ENCODE data around the gene RALGAPA1.
"Not testable (repeated sequence)": the region's sequence is repeated elsewhere in the genome, so short reads cannot be mapped to it uniquely, and the experiment has no call there.

The RALGAPA1 gene

DNA sequence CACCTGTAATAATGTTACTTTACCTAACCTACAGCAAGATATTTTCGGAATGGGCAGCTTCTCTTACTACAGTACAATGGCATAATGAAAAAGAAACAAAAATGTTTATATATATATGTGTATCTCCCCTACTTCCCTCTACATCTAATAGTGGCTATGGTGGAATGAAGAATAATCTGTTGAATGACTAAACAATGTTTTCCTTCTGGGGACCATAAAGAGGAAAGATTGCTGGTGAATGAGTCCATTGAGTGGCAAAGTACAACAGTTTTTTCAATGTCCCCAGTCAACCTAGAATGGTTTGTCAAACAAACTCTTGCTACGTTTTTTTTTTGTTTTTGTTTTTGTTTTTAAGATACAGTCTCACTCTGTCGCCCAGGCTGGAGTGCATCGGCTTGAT is 47.2 kb downstream of the RALGAPA1 start:
- no peak for DNase-seq (ENCODE audit: low spot score)

DNA sequence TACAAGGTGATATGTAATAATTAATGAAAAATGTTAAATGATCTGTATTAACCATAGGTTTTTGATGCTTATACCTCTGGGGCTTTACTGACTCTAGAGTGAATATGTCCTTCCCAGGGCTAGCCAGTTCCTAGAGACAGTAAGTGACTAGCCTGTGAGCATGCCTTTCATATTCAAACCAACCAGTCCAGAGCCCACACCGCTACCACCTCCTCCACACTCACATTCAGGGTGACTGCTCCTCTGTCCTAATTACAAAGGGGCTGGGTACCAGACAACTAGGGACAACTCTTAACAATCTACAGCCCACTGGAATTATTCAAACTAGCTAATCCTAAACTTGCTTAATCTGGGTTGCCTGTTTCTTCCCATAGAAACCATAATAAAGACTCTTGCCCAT is 49.0 kb downstream of the RALGAPA1 start:
- no peak for DNase-seq (ENCODE audit: low spot score)

DNA sequence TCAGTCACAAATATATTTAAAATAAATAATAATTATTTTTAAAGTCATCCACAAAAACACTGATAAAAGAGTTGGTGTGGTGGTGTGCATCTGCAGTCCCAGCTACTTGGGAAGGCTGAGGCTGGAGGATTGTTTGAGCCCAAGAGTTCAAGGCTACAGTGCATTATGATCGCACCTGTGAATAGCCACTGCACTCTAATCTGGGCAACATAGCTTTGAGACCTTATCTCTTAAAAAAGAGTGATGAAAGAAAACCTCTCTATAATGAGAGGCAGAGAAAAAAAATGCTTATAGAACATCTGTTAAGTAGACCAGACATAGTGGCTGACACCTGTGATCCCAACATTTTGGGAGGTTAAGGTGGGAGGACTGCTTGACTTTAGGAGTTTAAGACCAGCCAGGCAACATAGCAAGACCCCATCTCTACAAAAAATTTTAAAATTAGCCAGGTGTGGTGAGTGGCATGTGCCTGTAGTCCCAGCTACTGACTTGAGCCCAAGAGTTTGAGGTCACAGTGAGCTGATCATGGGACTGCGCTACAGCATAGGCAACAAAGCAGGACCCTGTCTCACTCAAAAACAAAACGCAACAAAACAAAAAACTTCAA is 50.5 kb downstream of the RALGAPA1 start:
- DNase-seq (ENCODE audit: low spot score): no peak

DNA sequence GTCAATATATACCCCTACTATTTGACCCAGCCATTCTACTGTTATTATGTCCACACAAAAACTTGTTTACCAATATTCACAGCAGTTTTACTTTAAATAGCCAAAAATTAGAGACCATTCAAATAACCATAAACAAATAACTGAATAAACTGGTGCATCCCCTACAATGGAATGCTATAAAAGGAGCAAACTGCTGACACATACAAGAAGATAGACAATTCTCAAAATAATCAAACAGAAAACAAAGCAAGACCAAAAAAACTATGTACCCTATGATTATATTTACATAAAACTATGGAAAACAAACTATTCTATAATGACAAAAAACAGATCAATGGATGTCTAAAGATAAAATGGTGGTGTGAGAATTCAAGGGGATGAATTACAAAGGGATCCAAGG is 54.4 kb downstream of the RALGAPA1 start:
- DNase-seq (ENCODE audit: low spot score): no peak

DNA sequence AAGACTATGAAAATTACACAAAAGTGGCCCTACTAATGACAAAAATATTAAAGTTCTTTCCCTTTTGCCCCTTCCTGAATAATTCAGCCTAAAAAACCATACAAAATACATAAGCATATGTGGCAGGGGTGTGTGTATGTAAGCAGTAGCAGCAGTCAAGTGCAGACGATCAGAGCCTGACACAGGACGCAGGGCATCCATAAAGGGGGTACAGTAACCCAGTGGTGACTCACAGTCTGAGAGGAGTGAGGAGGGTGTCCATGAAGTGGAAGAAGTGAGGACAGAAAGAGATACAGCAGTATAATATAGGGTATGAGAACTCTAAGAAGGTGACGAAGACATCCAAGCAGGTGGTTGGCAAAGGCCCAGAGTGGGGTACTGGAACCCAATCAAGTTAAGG is 56.7 kb downstream of the RALGAPA1 start:
- no peak for DNase-seq (ENCODE audit: low spot score)

DNA sequence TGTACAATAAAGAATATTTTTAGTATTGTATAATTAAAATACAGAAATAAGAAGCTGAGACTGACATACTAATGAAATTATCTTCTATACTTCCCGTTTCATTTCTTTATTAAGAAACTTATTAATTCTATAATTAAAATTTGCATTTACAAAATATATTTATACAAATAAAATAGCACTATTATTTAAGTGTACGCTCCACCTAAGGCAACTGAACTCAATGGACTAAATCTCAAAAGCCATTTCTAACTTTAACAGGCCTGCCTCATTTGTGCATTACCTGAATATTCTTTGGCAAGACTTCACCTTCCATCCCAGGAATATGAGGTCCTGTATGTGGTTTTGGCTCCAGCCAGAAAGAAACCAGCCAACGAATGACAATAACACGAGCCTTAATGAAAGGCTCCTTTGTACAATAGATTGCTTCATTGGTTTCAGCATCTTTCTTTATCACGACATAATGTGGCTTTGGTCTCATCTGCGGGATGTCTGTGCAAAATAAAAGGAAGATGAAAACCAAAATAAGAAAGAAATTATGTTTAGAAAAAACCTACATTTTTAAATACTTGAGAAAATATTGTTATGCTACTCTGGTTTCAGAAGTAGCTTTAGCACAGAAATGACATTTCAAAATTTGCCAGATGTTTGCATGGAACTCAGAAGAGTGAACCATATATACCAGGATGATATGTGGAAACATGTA is 58.7 kb downstream of the RALGAPA1 start:
- DNase-seq (ENCODE audit: low spot score): no peak

DNA sequence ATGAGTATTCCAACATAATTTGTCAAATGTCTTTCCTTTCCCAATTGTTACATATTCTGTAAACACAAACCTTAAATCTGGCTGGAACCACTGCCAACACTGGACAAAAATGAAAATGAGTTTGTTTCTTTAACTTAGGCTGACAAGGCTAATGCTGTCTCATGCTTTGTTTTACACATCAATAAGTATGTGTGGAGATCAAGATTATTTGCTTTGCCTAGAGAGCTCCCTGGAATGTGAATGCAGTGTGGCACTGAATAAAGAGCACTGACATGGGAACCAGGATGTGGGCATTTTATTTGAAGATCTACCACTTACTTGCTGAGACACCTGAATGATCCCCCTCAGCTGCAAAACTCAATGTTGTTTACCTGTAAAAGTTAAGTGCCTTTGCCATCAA is 61.7 kb downstream of the RALGAPA1 start:
- no peak for DNase-seq (ENCODE audit: low spot score)

DNA sequence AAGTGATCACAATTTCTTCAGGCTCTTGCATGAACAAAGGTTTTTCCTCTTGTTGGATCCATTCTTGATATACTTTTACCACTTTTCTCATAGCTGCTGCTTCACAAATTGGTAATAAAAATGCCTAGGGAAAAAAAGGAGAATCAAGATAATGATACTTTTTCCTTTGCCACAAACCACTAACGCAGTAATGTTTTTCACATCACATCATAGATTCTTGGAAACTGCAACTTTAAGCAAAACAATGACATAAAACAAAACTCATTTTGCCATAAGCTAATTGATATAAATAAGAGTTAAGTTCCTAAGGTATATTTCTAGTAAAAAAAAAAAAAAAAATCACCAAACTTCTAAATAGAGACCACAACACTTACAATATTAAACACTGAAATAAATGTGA is 66.7 kb downstream of the RALGAPA1 start:
- DNase-seq (ENCODE audit: low spot score): no peak

DNA sequence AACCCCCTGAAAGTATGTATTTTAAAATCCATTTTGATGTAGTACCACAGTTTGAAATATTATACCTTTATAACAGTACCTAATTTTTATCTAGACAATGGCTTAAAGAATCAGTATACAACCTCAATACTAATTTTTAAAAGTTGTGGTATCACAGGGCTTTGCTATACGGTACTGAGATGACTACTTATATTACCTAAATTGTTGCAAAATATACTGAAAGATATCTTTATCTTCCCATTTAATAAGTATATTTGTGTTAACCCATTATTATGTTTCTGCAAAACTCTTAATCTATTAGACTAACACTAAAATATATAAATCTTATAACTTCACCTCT is 67.1 kb downstream of the RALGAPA1 start:
- DNase-seq (ENCODE audit: low spot score): no peak

DNA sequence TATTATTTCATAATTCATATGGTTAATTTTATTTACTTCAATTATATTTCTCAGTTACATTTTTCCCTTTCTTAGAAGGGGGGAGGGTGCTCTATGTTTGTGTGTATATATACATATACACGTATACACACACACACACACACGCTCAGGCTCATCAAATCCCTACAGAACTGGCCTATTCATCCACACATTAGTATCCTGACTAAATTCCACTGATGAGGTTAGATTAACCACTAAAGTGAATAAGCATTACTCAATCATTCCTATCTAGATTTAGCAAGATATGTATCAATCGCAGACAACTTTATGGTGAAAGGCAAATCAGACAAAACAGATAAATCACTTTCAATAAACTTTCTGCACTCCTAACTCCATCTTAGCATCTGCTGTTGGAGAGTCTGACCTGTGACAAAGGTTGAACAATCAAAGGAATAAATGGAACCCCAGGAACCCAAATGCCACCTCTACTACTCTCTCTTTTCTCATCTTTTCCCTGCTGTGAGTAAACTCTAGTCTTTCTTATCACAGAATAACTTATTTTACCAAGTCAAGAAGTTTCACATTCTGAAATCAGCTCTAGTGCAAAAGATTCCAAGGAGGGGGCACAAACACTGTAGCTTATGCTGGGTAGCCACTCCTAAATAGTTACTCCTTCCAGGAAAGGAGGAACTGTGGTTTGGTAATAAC is 67.6 kb downstream of the RALGAPA1 start:
- no peak for DNase-seq (ENCODE audit: low spot score)

DNA sequence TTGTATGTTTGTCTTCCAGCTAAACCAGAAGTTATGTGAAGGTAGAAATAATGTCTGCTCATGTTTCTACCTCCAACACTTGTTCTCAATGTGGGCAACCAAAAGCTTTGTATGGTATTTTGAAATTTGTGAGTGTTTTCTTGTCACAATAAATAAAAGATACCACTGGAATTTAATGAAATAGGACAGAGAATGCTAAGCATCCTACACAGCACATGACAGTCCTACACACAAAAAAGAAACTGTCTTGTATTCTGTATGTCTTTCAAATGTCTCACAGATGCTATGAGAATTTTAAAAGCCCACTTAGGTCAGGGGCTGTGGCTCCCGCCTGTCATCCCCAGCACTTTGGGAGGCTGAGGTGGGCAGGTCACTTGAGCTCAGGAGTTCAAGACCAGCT is 68.9 kb downstream of the RALGAPA1 start:
- no peak for DNase-seq (ENCODE audit: low spot score)

DNA sequence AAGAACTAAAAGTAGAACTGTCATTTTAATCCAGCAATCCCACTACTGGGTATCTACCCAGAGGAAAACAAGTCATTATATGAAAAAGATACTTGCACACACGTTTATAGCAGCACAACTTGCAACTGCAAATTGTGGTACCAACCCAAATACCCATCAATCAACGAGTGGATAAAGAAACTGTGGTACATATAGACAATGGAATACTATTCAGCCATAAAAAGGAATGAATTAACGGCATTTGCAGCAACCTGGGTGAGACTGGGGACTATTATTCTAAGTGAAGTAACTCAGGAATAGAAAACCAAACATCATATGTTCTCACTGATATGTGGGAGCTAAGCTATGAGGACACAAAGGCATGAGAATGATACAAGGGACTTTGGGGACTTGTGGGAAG is 73.9 kb downstream of the RALGAPA1 start:
- DNase-seq (ENCODE audit: low spot score): not testable (repeated sequence)

DNA sequence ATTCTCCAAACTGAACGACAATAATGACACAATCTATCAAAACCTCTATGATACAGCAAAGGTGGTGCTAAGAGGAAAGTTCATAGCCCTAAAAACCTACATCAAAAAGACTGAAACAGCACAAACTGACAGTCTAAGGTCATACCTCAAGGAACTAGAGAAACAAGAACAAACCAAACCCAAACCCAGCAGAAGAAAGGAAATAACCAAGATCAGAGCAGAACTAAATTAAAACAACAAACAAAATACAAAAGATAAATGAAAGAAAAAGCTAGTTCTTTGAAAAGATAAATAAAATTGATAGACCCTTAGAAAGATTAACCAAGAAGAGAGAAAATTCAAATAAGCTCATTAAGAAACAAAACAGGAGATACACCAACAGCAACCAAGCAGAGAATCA is 75.6 kb downstream of the RALGAPA1 start:
- DNase-seq (ENCODE audit: low spot score): not testable (repeated sequence)

DNA sequence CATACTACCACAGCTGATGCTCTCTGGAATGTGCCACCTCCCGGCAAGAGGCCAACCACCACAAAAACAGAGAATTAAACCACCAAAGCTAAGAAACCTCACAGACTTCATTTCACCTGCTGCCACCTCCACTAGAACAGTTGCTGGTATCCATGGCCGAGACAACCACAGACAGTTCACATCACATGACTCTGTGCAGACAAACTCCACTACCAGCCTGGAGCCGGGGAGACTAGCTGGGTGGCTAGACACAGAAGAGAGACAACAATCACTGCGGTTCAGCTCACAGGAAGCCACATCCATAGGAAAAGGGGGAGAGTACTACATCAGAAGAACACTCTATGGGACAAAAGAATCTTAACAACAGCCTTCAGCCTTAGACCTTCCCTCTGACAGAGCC is 78.2 kb downstream of the RALGAPA1 start:
- no peak for DNase-seq (ENCODE audit: low spot score)

DNA sequence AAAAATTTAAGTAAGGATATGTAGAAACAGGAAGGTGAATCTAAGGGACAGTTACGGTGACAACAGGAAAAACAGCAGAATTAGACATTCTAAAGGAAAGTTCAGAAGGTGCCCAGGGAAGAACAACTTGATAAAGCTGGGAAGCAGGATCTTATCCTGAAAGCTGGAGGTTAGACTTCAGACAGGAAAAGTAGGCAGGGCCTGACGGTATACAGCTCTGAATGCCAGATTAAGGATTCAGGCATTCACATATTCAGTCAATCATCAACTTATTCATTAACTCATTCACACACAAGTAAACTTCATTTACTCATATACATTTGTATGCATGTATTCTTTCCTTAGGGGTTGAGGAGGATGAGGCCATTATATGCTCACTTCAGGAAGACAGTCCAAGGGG is 81.3 kb downstream of the RALGAPA1 start:
- no peak for DNase-seq (ENCODE audit: low spot score)

DNA sequence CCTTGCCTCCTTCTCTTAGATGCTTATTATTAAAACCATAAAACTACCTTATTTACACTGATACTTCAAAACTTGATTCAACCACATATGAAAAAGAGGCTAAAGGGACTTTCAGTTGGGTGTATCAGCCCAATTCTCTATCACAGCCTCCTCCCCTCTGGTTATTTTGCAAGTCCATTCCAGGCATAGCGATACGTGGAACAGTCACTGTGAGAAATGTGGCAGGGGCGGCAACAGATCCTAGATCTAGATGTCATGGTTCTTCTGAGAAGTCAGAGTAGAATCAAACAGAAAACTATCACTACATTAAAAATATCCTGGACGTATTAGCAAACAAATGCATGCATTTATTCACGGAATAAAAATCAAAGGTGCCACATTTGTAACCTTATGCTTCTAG is 83.2 kb downstream of the RALGAPA1 start:
- DNase-seq (ENCODE audit: low spot score): no peak

DNA sequence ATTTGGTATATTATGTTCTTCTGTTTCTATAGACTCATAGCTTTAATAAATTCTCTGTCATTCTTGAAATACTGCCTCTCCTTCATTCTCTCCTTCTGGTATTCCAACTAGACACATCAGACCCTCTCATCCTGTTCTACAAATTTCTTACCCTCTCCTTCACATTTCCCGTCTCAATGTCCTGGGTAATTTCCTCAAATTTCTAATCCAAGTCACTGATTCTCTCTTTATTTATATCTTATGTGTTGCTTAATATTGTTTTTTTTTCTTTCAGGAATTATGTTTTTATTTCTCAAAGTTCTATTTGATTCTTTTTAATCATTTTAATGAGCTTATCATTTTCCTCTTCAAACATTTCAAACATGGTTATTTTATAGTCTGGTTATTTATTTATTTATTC is 94.0 kb downstream of the RALGAPA1 start:
- DNase-seq (ENCODE audit: low spot score): no peak

DNA sequence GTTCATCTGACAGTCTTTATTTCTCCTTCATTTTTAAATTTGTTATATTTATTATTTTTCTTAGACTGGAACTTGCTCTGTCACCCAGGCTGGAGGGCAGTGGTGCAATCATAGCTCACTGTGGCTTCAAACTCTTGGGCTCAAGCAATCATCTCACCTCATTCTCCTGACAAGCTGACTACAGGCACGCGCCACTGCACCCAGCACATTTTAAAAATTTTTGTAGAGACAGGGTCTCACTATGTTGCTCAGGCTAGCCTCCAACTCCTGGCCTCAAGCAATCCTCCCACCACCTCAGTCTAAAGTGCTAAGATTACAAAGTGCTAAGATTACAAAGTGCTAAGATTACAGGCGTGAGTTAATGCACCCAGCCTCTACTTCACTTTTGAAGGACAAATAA is 96.6 kb downstream of the RALGAPA1 start:
- no peak for DNase-seq (ENCODE audit: low spot score)

DNA sequence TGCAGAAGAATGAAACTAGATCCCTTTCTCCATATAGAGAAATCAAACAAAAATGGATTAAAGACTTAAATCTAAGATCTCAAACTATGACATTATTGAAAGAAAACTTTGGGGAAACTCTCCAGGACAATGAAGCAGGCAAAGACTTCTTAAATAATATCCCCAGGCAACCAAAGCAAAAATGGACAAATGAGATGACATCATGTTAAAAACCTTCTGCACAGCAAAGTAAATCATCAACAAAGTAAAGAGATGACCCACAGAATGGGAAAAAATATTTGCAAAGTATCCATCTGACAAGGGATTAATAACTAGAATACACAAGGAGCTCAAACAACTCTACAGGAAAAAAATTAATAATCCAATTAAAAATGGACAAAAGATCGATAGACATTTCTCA is 101.0 kb downstream of the RALGAPA1 start:
- DNase-seq (ENCODE audit: low spot score): no peak

DNA sequence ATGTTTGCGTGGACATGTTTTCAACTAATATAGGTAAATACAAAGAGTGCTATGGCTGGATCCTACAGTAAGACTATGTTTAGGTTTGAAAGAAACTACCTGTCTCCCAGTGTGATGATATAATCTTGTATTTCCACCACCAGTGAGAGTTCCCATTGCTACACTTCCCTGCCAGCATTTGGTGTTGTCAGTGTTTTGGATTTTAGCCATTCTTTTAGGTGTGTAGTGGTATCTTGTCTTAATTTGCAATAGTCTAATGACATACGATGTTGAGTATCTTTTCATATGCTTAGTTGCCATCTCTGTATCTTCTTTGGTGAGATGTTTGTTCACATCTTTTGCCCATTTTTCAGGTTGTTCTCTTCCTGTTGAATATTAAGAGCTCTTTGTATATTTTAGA is 103.5 kb downstream of the RALGAPA1 start:
- DNase-seq (ENCODE audit: low spot score): no peak

DNA sequence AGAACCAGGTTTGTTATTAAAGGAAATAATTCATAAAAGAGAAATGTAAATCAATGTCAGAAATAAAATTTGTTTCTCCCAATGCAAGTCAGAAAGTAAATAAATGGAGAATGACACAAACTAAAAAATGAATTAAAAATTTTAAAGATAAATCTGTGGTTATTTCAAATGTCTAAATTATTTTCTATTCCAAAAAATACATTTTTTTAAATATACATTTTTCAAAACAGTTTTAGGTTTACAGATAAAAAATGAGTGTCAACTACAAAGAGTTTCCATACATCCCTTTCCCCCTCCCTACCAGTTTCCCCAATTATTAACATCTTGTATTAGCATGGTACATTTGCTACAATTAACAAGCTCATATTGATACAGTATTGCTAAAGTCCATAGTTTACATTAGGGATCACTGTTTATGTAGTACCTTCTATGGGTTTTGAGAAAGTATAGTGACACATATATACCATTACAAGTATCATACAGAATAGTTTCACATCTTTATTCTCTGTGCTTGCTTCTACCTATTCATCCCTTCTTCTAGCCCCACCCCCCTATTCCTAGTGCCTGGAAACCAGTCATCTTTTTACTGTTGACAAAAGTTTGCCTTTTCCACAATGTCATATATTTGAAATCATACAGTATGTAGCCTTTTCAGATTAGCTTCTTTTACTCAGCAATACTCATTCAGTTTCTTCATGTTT is 104.2 kb downstream of the RALGAPA1 start:
- no peak for DNase-seq (ENCODE audit: low spot score)

DNA sequence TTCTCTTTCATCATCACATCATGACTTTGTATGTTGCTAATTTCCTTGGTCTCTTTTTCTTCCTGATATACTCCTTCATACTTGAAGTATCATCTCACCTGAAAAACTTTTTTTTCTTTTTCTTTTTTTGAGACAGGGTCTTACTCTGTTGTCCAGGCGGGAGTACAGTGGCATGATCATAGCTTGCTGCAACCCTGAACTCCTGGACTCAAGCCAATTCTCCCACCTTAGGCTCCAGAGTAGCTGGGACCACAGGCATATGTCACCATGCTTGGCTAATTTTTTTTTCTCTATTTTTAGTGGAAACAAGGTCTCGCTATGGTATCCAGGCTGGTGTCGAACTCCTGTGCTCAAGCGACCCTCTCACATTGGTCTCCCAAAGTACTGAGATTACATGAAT is 107.6 kb downstream of the RALGAPA1 start:
- DNase-seq (ENCODE audit: low spot score): no peak

DNA sequence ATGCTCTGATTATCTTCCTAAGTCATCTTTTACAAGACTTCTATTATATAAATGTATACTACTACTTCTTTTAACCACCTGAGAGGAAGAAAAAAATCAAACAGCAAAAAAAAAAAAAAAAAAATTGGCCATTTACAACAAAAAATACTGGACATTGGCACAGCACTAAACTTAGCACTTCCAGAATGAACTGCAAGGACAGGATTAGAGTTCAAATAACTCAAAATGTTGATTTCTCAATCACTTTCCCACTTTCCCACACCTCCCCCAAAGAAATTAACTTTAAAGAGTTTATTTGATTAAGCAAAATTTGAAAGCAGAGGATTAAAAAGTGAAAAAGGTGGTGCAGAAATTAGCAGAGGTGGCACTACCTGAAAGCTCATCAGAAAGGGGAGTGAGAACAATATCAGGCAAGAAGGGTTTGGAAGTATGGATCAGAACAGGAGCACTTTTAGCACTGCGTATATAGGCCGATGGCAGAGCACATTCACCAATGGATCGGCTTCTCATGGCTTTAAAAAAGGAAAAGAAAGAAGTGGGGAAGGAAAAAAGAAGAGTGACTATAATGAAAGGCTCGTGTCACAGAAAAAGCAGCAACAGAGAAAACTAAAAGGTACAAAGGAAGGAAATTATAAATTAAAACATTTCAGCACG is 109.2 kb downstream of the RALGAPA1 start:
- no peak for DNase-seq (ENCODE audit: low spot score)
